ENCODE results near the gene TPPP.
"Not testable (repeated sequence)": the region's sequence is repeated elsewhere in the genome, so short reads cannot be mapped to it uniquely, and the experiment has no call there.

The TPPP gene

GRCh38 chr5:692529-693041, 567 bp downstream of the TPPP start:
- peak; percentile 47 for DNase-seq

DNA sequence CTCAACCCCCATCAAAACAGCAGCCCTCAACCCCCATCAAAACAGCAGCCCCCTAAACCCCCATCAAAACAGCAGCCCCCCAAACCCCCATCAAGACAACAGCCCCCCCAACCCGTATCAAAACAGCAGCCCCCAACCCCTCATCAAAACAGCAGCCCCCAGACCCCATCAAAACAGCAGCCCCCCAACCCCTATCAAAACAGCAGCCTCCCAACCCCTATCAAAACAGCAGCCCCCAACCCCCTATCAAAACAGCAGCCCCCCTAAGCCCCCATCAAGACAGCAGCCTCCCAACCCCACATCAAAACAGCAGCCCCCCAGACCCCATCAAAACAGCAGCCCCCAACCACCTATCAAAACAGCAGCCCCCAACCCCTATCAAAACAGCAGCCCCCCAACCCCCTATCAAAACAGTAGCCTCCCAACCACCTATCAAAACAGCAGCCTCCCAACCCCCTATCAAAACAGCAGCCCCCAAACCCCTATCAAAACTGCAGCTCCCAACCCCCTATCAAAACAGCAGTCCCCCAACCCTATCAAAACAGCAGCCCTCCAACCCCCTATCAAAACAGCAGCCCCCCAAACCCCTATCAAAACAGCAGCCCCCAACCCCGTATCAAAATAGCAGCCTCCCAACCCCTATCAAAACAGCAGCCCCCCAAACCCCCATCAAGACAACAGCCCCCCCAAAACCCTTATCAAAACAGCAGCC, 1.2 kb downstream of the TPPP start:
- no peak for DNase-seq

- not testable (repeated sequence) for DNase-seq
Measured at GRCh38 chr5:691049-691448, 2.1 kb downstream of the TPPP start.

GRCh38 chr5:690293-690692, 2.9 kb downstream of the TPPP start:
- not testable (repeated sequence) for DNase-seq

DNA sequence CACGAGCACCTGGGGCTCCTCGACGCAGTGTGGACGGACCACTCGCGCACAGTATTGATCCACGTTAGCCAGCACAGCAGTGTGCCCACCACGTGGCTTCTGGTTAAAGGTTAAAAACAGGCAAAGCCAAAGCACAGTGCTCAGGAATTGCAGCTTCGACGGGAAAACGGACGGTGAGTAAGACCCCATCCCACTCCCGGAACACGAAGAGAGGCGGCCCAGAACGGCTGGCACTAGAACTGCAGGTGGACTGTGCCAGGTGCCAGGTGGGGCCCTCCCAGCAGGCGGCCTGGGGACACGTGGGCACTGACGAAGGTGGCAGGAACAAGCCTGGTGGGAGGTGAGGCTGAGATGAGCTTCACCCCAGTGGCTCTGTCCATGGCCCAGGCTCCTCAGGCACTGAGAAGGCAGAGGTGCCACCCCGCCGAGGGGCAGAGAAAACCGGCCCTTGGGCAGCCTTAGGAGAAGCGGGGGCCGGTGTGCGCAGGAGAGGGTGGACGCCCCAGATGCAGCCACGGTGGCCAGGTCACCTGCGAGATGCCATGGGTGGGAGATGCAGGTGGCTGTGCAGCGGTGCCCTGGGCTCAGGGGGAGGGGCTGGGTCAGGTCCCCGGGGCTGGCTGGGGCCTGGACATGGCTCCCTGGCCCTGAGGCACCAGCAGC, 4.7 kb downstream of the TPPP start:
- not testable (repeated sequence) for DNase-seq

DNA sequence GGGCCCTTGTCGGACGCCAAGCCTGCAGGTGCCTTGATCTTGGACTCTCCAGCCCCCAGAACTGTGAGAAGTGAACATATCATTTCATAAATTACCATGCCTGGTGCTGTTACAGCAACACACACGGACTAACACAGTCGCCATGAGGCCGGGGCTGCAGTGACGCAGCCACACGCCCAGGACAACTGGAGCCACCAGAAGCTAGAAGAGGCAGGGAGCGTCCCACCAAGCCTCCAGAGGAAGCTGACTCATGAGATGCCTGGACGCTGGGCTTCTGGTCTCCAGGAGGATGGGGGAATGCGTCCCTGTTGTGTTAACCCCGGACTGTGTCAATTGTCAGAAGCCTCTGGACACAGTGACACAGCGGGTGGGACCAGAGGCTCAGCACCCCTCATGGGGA, 6.2 kb downstream of the TPPP start:
- peak; percentile 41 for DNase-seq

DNA sequence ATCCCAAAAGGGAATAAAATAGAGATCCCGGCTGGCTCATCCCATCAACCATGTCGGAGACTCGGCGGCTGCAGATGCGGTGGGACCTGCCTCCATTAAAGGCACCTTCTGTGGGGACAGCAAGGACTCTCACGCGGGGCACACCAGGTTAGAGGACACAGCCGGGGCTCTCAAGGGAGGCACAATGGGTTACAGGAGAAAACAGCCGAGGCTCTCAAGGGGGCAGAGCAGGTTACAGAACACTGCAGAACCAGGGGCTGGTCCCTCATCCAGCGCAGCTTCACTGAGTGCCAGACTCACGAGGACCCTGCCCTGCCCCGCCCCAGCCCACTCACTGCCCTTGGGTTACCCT, 7.0 kb downstream of the TPPP start:
- not testable (repeated sequence) for DNase-seq

DNA sequence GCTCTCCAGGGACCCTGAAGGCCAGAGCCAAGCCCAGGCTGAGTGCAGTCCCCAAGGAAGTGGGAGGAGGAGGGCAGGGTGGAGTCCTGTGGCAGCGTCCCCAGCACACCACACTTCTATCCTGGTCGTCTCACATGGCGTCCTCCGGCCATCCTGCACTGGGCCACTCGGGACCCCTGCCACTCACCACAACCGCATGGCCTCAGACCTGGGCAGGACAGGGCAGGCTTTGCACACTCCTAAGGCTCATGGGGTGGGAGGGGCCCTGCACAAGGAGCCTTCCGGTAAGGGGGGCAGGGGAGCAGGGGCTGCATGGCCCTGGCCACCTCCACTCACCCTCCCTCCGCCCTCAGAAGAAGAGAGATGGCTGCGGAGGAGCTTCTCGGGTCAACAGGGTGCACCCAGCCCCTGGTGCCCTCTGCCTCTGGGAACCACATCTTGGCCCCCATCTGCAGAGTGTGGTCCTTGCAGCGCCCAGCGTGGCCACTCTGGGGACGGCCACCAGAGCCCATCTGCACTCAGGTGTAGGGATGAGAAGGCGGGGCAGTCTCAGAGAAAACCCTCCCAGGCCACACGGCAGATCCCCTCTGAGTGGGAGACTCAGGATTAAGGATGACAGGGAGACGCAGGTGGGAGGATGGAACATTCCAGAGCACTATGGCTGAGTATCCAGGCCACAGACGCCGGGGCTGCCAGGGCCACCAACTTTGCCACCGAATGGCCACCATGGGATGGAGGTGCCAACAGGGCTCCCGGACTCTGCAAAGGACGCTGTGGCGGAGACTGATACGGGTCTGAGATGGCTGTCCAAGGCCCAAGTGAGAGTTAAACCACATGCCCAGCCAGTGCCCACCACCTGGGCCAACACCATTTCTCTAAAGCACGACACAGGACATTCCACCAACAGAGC, 7.6 kb downstream of the TPPP start:
- DNase-seq: peak; percentile 35

GRCh38 chr5:684751-685216, 8.4 kb downstream of the TPPP start:
- DNase-seq: peak; percentile 41

DNA sequence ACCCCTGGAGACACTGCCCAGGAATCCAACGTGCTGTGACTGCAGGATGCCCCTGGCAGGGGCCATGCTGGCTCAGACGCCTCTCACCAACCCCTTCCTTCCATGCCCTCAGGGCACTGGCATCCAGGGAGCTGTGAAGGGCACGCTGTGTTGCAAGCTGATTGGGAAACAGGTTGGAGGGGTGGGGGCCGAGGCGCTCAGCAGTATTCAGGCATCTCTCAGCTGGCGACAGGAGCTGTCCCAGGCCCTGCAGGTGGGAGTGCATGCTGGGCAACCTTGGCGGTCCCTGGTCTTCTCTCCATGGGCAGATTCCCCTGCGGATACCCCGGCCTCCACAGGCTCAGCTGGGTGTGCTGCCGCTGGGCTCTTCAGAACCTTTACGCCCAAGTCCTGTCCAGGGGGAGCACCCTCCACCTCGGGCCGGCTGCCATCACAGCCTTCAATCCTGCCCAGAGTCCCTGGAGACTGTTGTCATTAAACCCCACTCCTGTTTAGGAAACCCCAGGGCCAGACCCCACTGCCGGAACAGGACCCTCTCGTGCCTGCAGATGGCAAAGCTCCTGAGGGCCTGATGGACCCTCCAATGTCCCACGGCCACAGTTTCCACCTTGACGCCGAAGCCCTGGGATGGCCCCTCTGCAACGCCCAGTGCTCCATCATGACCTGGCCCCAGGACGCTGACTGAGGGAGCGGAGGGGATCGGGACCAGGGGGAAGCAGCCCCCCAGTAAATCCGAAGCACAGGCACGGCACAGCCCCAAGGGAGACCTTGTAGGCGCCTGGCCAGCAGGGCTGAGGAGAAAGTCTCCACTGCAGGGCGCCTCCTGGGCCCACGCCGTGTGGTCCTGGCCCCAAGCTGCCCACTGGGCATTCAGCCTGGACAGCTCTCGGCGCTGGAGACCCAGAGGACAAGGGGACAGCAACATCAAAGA, 9.3 kb downstream of the TPPP start:
- DNase-seq: peak; percentile 47

DNA sequence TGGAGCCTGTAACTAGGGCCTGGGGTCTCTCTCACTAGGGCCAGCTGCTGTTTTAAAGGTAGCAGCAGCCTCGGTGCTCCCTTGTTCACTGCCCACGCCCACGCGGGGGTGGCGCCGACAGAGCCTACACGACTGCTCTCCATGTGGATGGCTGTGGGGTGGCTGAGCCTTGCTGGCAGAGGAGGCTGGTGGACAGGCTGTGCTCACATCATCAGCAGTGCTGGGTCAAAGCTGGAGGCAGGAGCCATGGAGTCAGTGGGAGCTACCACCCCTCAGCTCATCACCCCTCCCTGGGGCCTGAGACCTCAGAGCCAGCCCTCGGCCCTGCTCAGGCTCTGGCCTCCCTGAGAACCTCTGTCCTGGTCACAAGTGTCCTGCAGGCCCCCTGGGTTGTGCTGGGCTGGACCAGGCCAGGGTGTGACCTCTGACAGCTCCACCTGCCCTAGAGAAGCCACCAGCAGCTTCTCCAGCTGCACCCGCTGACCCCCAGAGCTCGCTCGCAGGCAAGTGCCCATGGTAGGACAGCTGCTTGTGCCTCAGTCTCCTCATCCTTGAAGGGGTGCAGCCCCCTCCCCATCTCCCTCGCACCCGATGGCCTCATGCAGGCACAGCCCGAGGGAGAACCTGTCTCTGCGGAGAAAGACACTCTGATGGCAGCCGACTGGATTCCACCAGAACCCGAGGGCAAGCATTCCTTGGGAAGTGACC, 10.3 kb downstream of the TPPP start:
- peak; percentile 48 for DNase-seq

DNA sequence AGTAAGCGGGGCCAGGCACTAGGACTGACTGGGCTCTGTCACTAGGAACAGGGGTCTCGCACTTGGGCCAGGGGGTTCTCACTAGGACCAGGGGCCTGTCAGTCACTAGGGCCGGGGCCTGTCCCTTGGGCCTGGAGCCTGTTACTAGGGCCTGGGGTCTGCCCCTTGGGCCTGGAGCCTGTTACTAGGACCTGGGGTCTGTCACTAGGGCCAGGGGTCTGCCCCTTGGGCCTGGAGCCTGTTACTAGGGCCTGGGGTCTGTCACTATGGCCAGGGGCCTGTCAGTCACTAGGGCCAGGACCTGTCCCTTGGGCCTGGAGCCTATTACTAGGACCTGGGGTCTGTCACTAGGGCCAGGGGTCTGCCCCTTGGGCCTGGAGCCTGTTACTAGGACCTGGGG, 10.9 kb downstream of the TPPP start:
- DNase-seq: peak; percentile 32

DNA sequence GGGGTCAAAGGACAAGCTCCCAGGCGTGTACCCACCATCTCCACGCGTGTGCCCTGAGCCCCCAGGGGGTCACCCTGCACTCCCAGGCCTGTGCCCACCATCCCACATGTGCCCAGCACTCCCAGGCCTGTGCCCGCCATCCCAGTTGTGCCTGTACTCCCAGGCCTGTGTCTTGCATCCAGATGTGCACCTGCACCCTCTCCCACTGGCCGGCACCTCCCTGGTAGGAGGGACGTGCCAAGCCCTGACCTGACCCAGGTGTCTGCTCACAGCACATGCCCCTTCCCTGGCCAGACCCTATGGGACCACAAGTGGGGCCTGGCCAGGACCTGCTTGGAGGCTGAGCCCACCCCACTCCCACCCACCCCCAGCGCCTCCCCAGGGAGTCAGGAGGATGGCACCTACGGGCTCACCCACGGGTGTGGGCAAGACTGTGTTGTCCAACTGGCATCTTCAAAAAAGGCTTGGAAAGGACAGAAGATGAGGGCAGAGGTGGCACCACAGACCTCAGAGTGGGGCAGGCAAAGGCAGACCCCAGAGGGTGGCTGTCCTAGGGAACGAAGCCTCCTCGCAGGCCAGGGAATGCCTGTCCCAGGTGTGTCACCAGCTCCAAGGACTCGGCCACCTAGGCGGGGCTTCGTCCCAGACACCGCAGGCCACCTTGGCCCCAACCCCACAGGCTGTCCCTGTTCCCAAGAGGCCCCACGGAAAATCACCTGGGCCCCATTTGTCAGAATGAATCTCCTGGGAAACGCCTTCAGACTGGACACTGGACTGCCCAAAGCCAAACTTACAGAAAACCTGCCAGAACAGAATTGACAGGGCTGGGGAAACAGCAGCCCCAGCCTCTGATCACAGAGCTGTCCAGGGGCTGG, 11.6 kb downstream of the TPPP start:
- DNase-seq: peak; percentile 47

GRCh38 chr5:680836-681235, 12.3 kb downstream of the TPPP start:
- peak; percentile 28 for DNase-seq

DNA sequence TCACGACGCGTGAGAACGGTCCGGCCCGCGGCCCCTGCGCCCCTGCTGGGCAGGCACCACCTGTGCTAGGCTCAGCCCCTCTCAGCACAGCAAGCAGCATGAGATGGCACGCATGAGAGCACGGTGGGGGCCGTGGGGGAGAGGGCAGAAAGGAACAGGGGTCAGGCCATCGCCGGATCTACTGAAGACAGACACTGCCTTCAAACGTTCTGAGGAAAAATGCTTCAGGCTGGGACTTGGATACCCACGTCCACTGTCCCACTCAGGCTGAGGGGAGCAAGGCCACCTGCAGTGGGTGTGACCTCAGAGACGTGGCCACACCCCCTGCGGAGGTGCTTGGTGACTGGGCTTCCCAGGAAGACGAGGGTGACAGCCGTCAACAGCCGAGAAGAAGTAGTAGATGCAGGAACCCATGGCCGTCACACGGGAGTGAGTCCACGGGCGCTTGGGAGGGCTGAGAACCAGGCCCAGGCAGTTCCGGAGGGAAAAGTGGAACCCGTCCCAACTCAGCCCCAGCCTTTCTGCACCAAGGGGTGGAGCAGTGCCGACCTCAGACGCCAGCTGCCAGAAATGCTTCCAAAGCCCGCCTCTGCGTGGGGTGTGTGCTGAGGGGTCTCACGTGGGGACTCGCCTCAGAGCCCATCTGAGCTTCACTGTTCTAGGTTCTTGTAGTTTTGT, 12.9 kb downstream of the TPPP start:
- DNase-seq: not testable (repeated sequence)

GRCh38 chr5:679166-679895, 13.8 kb downstream of the TPPP start:
- DNase-seq: peak; percentile 40

- peak; percentile 42 for DNase-seq
Measured at GRCh38 chr5:678521-678920, 14.6 kb downstream of the TPPP start.

DNA sequence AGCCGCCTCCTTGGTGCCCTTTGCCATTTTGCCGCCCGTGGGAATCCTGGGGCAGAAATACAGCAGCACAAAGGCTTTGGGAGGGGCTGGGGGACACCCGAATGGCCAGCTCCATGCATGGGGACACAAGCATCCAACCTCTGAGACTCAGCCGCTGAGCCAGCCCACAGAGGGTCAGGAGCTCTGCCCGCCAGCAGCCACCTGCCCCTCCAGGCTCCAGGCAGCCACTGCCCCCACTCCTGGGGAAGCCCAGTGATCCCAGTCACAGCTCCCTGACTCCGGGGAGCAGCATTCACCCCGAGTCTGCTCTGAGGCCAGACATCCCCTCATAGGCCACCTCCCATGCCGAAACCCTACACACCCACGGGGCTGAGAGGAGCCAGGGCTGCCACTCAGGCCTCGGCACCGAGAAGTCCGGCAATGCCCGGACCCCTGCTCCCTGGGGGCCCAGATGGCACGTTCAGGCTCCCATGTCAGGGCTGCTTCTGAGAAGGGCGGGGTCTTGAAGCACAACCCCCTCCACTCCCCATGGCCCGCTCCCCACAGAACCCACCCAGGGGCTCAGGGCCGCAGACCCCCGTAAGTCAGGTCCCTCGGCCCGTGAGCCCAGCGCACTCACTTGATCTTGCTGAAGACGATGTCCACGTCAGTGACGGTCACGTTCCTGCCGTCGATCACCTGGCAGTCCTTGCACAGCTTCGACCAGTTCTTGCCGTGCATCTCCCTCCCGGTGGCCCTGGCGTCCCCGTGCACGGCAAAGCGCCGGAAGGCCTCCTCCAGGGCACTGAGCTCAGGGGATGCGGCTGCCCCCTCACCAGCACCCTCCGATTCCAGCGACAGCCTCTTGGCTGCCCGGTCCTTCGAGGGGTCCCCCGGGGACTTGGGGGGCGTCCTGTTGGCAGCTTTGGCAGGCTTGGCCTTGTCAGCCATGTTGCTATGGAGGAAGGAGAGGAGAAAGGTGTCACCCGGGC, 15.7 kb downstream of the TPPP start:
- DNase-seq: peak; percentile 46
